ENCODE results near the gene GAB1. TPM values are rescaled to one million over a fixed set of nuclear protein-coding genes. Genes with fewer than 3 reads are reported as not detected.

The GAB1 gene
- total RNA-seq, 3 donors from 2014 or later, result 62.3 to 104 (median 84.0) TPM

- no peak overlapping the region for H3K4me3 ChIP-seq
- H3K36me3 ChIP-seq (ENCODE audit: low read depth), result no peaks in the 10 kb centered on the region
- no peak for DNase-seq
- TF ChIP-seq CTCF (IDR thresholded peaks at IDR 0.05), result no peak
- intact Hi-C loops (cut with DNase I, micrococcal nuclease), result no loop called here
- no peak for ATAC-seq
- H3K9me3 ChIP-seq, result no peaks in the 10 kb centered on the region
- peaks cover 19% of the 10 kb centered on the region for H3K4me1 ChIP-seq (ENCODE audit: low read depth)
Measured at GRCh38 chr4:143400082-143400481, 63.4 kb downstream of the GAB1 start.

- TF ChIP-seq CTCF (IDR thresholded peaks at IDR 0.05), result no peak
- intact Hi-C loops (cut with DNase I, micrococcal nuclease), result no loop called here
- Histone ChIP-seq H3K4me3 (no peak overlapping the region), H3K9me3 (no peaks in the 10 kb centered on the region), H3K36me3 (ENCODE audit: low read depth) (no peaks in the 10 kb centered on the region), H3K4me1 (ENCODE audit: low read depth) (peaks cover 19% of the 10 kb centered on the region)
- DNase-seq (no peak), ATAC-seq (no peak)
Measured at GRCh38 chr4:143402776-143403552, 66.3 kb downstream of the GAB1 start.

- ATAC-seq (no peak), DNase-seq (no peak)
- no peak for TF ChIP-seq CTCF (IDR thresholded peaks at IDR 0.05)
- Histone ChIP-seq H3K9me3 (no peaks in the 10 kb centered on the region), H3K4me3 (no peak overlapping the region), H3K36me3 (ENCODE audit: low read depth) (no peaks in the 10 kb centered on the region), H3K4me1 (ENCODE audit: low read depth) (peaks cover 19% of the 10 kb centered on the region)
- intact Hi-C loops (cut with DNase I, micrococcal nuclease), result no loop called here
Measured at GRCh38 chr4:143403553-143403820, 66.8 kb downstream of the GAB1 start.

- ATAC-seq, result no peak
Measured at GRCh38 chr4:143404555-143404954, 67.9 kb downstream of the GAB1 start.

GRCh38 chr4:143405075-143405730 lies 68.5 kb downstream of the GAB1 start:
- Histone ChIP-seq H3K4me3 (no peak overlapping the region), H3K9me3 (no peaks in the 10 kb centered on the region), H3K36me3 (ENCODE audit: low read depth) (no peaks in the 10 kb centered on the region), H3K4me1 (ENCODE audit: low read depth) (peaks cover 13% of the 10 kb centered on the region)
- no peak for DNase-seq
- TF ChIP-seq CTCF (IDR thresholded peaks at IDR 0.05), result no peak
- no peak for ATAC-seq
- intact Hi-C loops (cut with DNase I, micrococcal nuclease), result no loop called here

More at GRCh38 chr4:143404555-143404954, 67.9 kb downstream of the GAB1 start:
- no peak for DNase-seq
- Histone ChIP-seq H3K36me3 (ENCODE audit: low read depth) (no peaks in the 10 kb centered on the region), H3K4me3 (no peak overlapping the region), H3K9me3 (no peaks in the 10 kb centered on the region), H3K4me1 (ENCODE audit: low read depth) (peaks cover 13% of the 10 kb centered on the region)
- TF ChIP-seq CTCF (IDR thresholded peaks at IDR 0.05), result no peak
- intact Hi-C loops (cut with DNase I, micrococcal nuclease), result no loop called here

Measured in mucosa of descending colon (tissue), 3 donors.